HepG2 (cell line): Measurements from ENCODE around the gene PRR19. TPM values are rescaled to one million over a fixed set of nuclear protein-coding genes. Genes with fewer than 3 reads are reported as not detected.

ENCODE experiments used
- ATAC-seq: fragments of 200-7000 bp; cut with Tn5 transposase; 3 replicates; pipeline ENCODE4 v1.9.1; 2020; ENCODE audit warnings: mild to moderate bottlenecking, moderate library complexity
- BruUV-seq: library from RNA; stranded (reverse); fragments of 400-500 nt; replicated peaks from 2 replicates; lab custom pipeline; 2021; lab: Mats Ljungman, UMichigan
- CTCF ChIA-PET: fragments of 300-600 bp; formaldehyde crosslinking; extraction: SDS; loops from one replicate; lab custom pipeline; 2021; ENCODE audit warnings: low total read pairs, inconsistent platforms, low intra/inter-chr PET ratio; lab: Yijun Ruan, JAX
- POLR2A ChIA-PET: fragments of 350-600 bp; sonication (Branson Sonifier 250); formaldehyde crosslinking; loops from one replicate; lab custom pipeline; 2020; ENCODE audit warnings: antibody characterized with exemption, inconsistent platforms; lab: Yijun Ruan, JAX
- DNase-seq: peaks from one replicate; pipeline ENCODE4 v3.0.0-alpha.2; 2015; ENCODE audit warnings: low spot score
- FAIRE-seq: peaks from 3 replicates; lab custom pipeline; 2011; peaks lifted over from hg19 to GRCh38; lab: Jason Lieb, UNC
- H2AFZ ChIP-seq: one replicate; pipeline ENCODE4 v1.6.1; 2011; ENCODE audit warnings: low read length, inconsistent platforms
- H3K27ac ChIP-seq: fragments of 300-600 bp; 3 replicates; pipeline ENCODE4 v1.8.0; 2011; ENCODE audit warnings: mixed run types, mild to moderate bottlenecking, mixed read lengths, low read length, inconsistent platforms; ENCODE audit not compliant: insufficient read depth; ENCODE audit errors: extremely low read length
- H3K27me3 ChIP-seq, 2 experiments: fragments of 200-600 bp in 1 of 2; 2 replicates in 1 of 2; 3 replicates in 1 of 2; pipeline versions ENCODE4 v1.6.0 to v1.8.0; 2011; ENCODE audit warnings: low read length in 2 of 2, mild to moderate bottlenecking in 2 of 2, moderate library complexity in 2 of 2, inconsistent platforms in 1 of 2; ENCODE audit not compliant: insufficient read depth in 2 of 2, control insufficient read depth in 1 of 2
- H3K36me3 ChIP-seq, 2 experiments: fragments of 200-600 bp in 1 of 2; replicated peaks in 1 of 2; 2 replicates in 1 of 2; 3 replicates in 1 of 2; pipeline versions ENCODE4 v1.5.1 to v1.8.0; 2011; ENCODE audit warnings: low read length in 2 of 2, inconsistent platforms in 1 of 2; ENCODE audit not compliant: insufficient read depth in 2 of 2, control insufficient read depth in 1 of 2
- H3K4me1 ChIP-seq: 2 replicates; pipeline ENCODE4 v1.5.1; 2012; ENCODE audit warnings: low read length, inconsistent platforms; ENCODE audit not compliant: insufficient read depth
- H3K4me2 ChIP-seq: 2 replicates; pipeline ENCODE4 v1.6.0; 2011; ENCODE audit warnings: low read depth, low read length, inconsistent platforms
- H3K4me3 ChIP-seq, 3 experiments: fragments of 200-600 bp in 1 of 3; sonication (generic), shearing (Covaris generic) in 1 of 3; replicated peaks in 1 of 3; 2 replicates each; pipeline ENCODE4 v1.5.1; 2011 to 2016; ENCODE audit warnings: low read length in 3 of 3, inconsistent platforms in 2 of 3, low read depth in 2 of 3, mild to moderate bottlenecking in 2 of 3, control low read depth in 1 of 3, mixed read lengths in 1 of 3; ENCODE audit not compliant: insufficient read depth in 1 of 3
- H3K79me2 ChIP-seq: one replicate; pipeline ENCODE4 v1.6.1; 2011; ENCODE audit warnings: low read length, inconsistent platforms; ENCODE audit not compliant: insufficient read depth
- H3K9ac ChIP-seq: 2 replicates; pipeline ENCODE4 v1.6.0; 2011; ENCODE audit warnings: mild to moderate bottlenecking, low read depth, low read length, inconsistent platforms; ENCODE audit not compliant: insufficient read depth
- H3K9me3 ChIP-seq: 2 replicates; pipeline ENCODE4 v1.5.1; 2012; ENCODE audit warnings: mild to moderate bottlenecking, low read length
- H4K20me1 ChIP-seq: 2 replicates; pipeline ENCODE4 v1.6.0; 2011; ENCODE audit warnings: inconsistent platforms, mild to moderate bottlenecking, low read length, moderate library complexity; ENCODE audit not compliant: insufficient read depth
- CBX1 ChIP-seq: IDR thresholded peaks from one replicate; pipeline ENCODE4 v1.6.1; 2016; ENCODE audit warnings: antibody characterized with exemption, low read depth
- CENPT ChIP-seq: sonication (generic); formaldehyde crosslinking; IDR thresholded peaks from 2 replicates; pipeline ENCODE4 v1.8.0; 2022; ENCODE audit warnings: low read depth, mild to moderate bottlenecking, moderate library complexity, missing genetic modification reagents
- GATAD2A ChIP-seq: IDR thresholded peaks from 2 replicates; pipeline ENCODE4 v1.6.1; 2016
- HNF4A ChIP-seq: sonication (generic); formaldehyde crosslinking; IDR thresholded peaks from 2 replicates; pipeline ENCODE4 v1.4.0; 2020; ENCODE audit warnings: missing genetic modification reagents
- KDM6A ChIP-seq: IDR thresholded peaks from 2 replicates; pipeline ENCODE4 v1.6.1; 2016; ENCODE audit warnings: low read depth
- KLF16 ChIP-seq, 2 experiments: sonication (generic) in 1 of 2; formaldehyde crosslinking in 1 of 2; IDR thresholded peaks; 2 replicates each; pipeline versions ENCODE4 v1.6.1 to v1.8.0; 2016 to 2023; ENCODE audit warnings: missing genetic modification reagents in 2 of 2, missing compliant biosample characterization in 1 of 2
- MATR3 ChIP-seq: sonication (generic); formaldehyde crosslinking; IDR thresholded peaks from 2 replicates; pipeline ENCODE4 v1.4.0; 2020; ENCODE audit warnings: missing genetic modification reagents
- RAD51 ChIP-seq: fragments of 450-650 bp; IDR thresholded peaks from 2 replicates; pipeline ENCODE4 v1.6.1; 2016; ENCODE audit warnings: borderline replicate concordance
- RORA ChIP-seq: sonication (generic); formaldehyde crosslinking; IDR thresholded peaks from 2 replicates; pipeline ENCODE4 v1.5.0; 2020; ENCODE audit warnings: mild to moderate bottlenecking, missing genetic modification reagents, moderate library complexity
- TARDBP ChIP-seq: sonication (generic); formaldehyde crosslinking; IDR thresholded peaks from 2 replicates; pipeline ENCODE4 v1.8.0; 2022; ENCODE audit warnings: mild to moderate bottlenecking, missing genetic modification reagents
- TRIM24 ChIP-seq: sonication (generic); formaldehyde crosslinking; IDR thresholded peaks from 2 replicates; pipeline ENCODE4 v1.8.0; 2022; ENCODE audit warnings: mild to moderate bottlenecking, missing genetic modification reagents
- YEATS2 ChIP-seq: sonication (generic); formaldehyde crosslinking; IDR thresholded peaks from 2 replicates; pipeline ENCODE4 v1.4.0; 2020; ENCODE audit warnings: missing genetic modification reagents, borderline replicate concordance
- ZBTB10 ChIP-seq: sonication (generic); formaldehyde crosslinking; IDR thresholded peaks from 2 replicates; pipeline ENCODE4 v1.4.0; 2020; ENCODE audit warnings: missing genetic modification reagents, borderline replicate concordance
- ZFP90 ChIP-seq: sonication (generic); formaldehyde crosslinking; IDR thresholded peaks from 2 replicates; pipeline ENCODE4 v1.8.0; 2022; ENCODE audit warnings: missing genetic modification reagents, mild to moderate bottlenecking, inconsistent platforms, borderline replicate concordance
- ZNF232 ChIP-seq: sonication (generic); formaldehyde crosslinking; IDR thresholded peaks from 2 replicates; pipeline ENCODE4 v1.4.0; 2020; ENCODE audit warnings: missing genetic modification reagents, borderline replicate concordance
- ZNF33A ChIP-seq: sonication (generic); formaldehyde crosslinking; IDR thresholded peaks from 2 replicates; pipeline ENCODE4 v1.5.1; 2020; ENCODE audit warnings: missing genetic modification reagents, mild to moderate bottlenecking, moderate library complexity, borderline replicate concordance
- ZNF609 ChIP-seq: sonication (generic); formaldehyde crosslinking; IDR thresholded peaks from 2 replicates; pipeline ENCODE4 v1.4.0; 2020; ENCODE audit warnings: mild to moderate bottlenecking, missing genetic modification reagents, borderline replicate concordance
- ZNF816 ChIP-seq: sonication (generic); formaldehyde crosslinking; IDR thresholded peaks from 2 replicates; pipeline ENCODE4 v1.8.0; 2022; ENCODE audit warnings: missing genetic modification reagents, mild to moderate bottlenecking, borderline replicate concordance
- WGBS: methylation state at CpG from one replicate; pipeline ENCODE4 v1.1.6; 2017; ENCODE audit warnings: low lambda C conversion rate; 5-methylcytosine and 5-hydroxymethylcytosine counted together
- in situ Hi-C: cut with HindIII; loops from 2 replicates; pipeline ENCODE4 v1.10.0; 2017; ENCODE audit warnings: low pct_unique_long_range_greater_than_20kb; ENCODE audit not compliant: extremely low pct_ligation_motif_present
- intact Hi-C: fragments of 100-400 bp; cut with micrococcal nuclease; formaldehyde crosslinking; loops from one replicate; pipeline ENCODE4 v1.10.0; 2022; ENCODE audit not compliant: unreplicated experiment
- polyA plus RNA-seq, 8 experiments: library from polyadenylated mRNA; depleted of rRNA in 3 of 8; stranded (reverse) in 7 of 8; unstranded in 1 of 8; fragments of >200 nt; fragmentation: Illumina TruSeq in 4 of 8; extraction: Trizol in 4 of 8; gene quantifications; 2 replicates each; pipeline versions ENCODE4 v1.2.1 to v1.2.3, GENCODE V29; 2011 to 2016; ENCODE audit warnings: low read depth in 4 of 8, missing spikeins in 1 of 8, mixed read lengths in 1 of 8; ENCODE audit not compliant: insufficient read depth in 1 of 8
- total RNA-seq, 5 experiments: library from RNA; depleted of rRNA; stranded (reverse); fragments of >200 nt; fragmentation: Illumina TruSeq; extraction: Trizol; gene quantifications; 2 replicates each; pipeline ENCODE4 v1.2.3, GENCODE V29; 2016; ENCODE audit warnings: low read depth in 1 of 5

Gene PRR19
- total and polyA plus RNA-seq, 2 of the 13 experiments (the other 11 are each of a cell fraction or from before 2014, with no cell fraction given), result 0.21 to 0.33 TPM

- H3K36me3 ChIP-seq, result peaks cover 32 to 75% of the 10 kb centered on the region in 2 experiments; a peak in 4 of 5 replicates
- DNase-seq (no peak), FAIRE-seq (no peak), ATAC-seq (no peak)
- no peak overlapping the region for H2AFZ ChIP-seq
- ChIA-PET CTCF (interaction anchor here (2.1 to 3.1 kb wide), 3 partner anchors 10 to 156 kb away, joined by 7 to 34 read pairs (median 9); no protein-coding TSS in a partner anchor), POLR2A (interaction anchor here (1.4 kb wide), 1 partner anchor 47 kb away, joined by 7 read pairs; no protein-coding TSS in a partner anchor)
- peaks cover 17% of the 10 kb centered on the region for H3K4me1 ChIP-seq
- H3K27me3 ChIP-seq, result no peaks in the 10 kb centered on the region; a peak in 1 of 5 replicates
- TF ChIP-seq KLF16 (CRISPR knock-in tag; IDR thresholded peaks at IDR 0.05), result no peak
- no peak for TF ChIP-seq YEATS2
- TF ChIP-seq HNF4A, result no peak
- TF ChIP-seq TRIM24 (CRISPR knock-in tag), result no peak
- no peak for TF ChIP-seq TARDBP (CRISPR knock-in tag)
- no peak for TF ChIP-seq MATR3 (CRISPR knock-in tag)
- no peak for TF ChIP-seq ZNF816 (CRISPR knock-in tag)
- TF ChIP-seq ZFP90 (CRISPR knock-in tag), result no peak
- TF ChIP-seq GATAD2A (CRISPR knock-in tag), result no peak
- TF ChIP-seq ZBTB10, result no peak
- TF ChIP-seq CENPT, result no peak
- TF ChIP-seq ZNF232, result no peak
- TF ChIP-seq RORA, result no peak
- TF ChIP-seq KDM6A, result no peak
- no peak for TF ChIP-seq ZNF33A (CRISPR knock-in tag)
- no peak for TF ChIP-seq CBX1
- no peak for TF ChIP-seq ZNF609 (CRISPR knock-in tag)
- no peak for TF ChIP-seq RAD51
- intact Hi-C loops (loop anchor here (2.0 kb wide), 1 partner anchor 155 kb away; no protein-coding TSS in a partner anchor), in situ Hi-C loops (loop anchor here (5.0 kb wide), 2 partner anchors 37 to 157 kb away; partner anchors contain the start of gene POU2F2)
- WGBS, result 78% methylated on average over 3 of the region's 8 CpGs
- H3K9ac ChIP-seq, result no peak overlapping the region
- peaks cover 17% of the 10 kb centered on the region for H3K79me2 ChIP-seq
- H3K4me3 ChIP-seq, result no peak overlapping the region
- no peak overlapping the region for H3K4me2 ChIP-seq
- H4K20me1 ChIP-seq, result peaks cover 10% of the 10 kb centered on the region; the same call in 1 of the 2 replicates
- H3K9me3 ChIP-seq, result no peaks in the 10 kb centered on the region
- no TSS peak for BruUV-seq
- no peak overlapping the region for H3K27ac ChIP-seq
Observed at GRCh38 chr19:42289556-42290041, 12.3 kb upstream of the PRR19 start.
